Uterus (tissue), 4 donors: Measurements from ENCODE around the gene ACSM6. TPM values are rescaled to one million over a fixed set of nuclear protein-coding genes. Genes with fewer than 3 reads are reported as not detected.

ENCODE experiments used
- DNase-seq, 2 donors: peaks; one replicate each; pipeline ENCODE4 v3.0.0-alpha.2; 2019 to 2020
- H3K27ac ChIP-seq, 2 donors: fragments of 200-600 bp; sonication (generic); 1 replicate in 1 of 2; 2 replicates in 1 of 2; pipeline ENCODE4 v1.5.1; 2016 to 2018
- H3K27me3 ChIP-seq, 2 donors: fragments of 200-600 bp; sonication (generic); one replicate each; pipeline ENCODE4 v1.5.1; 2018 to 2019; ENCODE audit warnings: control low read depth in 1 of 2
- H3K36me3 ChIP-seq, 2 donors: fragments of 200-600 bp; sonication (generic); one replicate each; pipeline ENCODE4 v1.5.1; 2019; ENCODE audit warnings: control low read depth in 1 of 2
- H3K4me1 ChIP-seq, 2 donors: fragments of 200-600 bp; sonication (generic); one replicate each; pipeline ENCODE4 v1.5.1; 2018 to 2019; ENCODE audit warnings: control low read depth in 1 of 2
- H3K4me3 ChIP-seq, 2 donors: fragments of 200-600 bp; sonication (generic); 1 replicate in 1 of 2; 2 replicates in 1 of 2; pipeline ENCODE4 v1.5.1; 2018 to 2019; ENCODE audit warnings: mild to moderate bottlenecking in 1 of 2
- H3K9me3 ChIP-seq, 2 donors: fragments of 200-600 bp; sonication (generic); one replicate each; pipeline ENCODE4 v1.5.1; 2019; ENCODE audit warnings: control low read depth in 1 of 2
- POLR2A ChIP-seq, 2 donors: fragments of 450-650 bp; IDR thresholded peaks; one replicate each; pipeline ENCODE4 v1.6.1; 2016; ENCODE audit warnings: antibody characterized with exemption in 2 of 2, mild to moderate bottlenecking in 1 of 2, moderate library complexity in 1 of 2
- intact Hi-C: fragments of 100-400 bp; cut with DNase I; formaldehyde crosslinking; loops from one replicate; pipeline ENCODE4 v1.15.1; 2023; ENCODE audit warnings: low total_unique reads
- total RNA-seq, 4 donors: library from RNA; depleted of rRNA in 3 of 4; stranded (reverse); fragments of >200 nt in 3 of 4; gene quantifications; one replicate each; pipeline versions ENCODE4 v1.1.0 to v1.2.4, GENCODE V29; 2014 to 2023
- TF ChIP-seq, protein P1 (sequence below), 4 experiments: fragments of 200-600 bp in 2 of 4; fragments of 450-650 bp in 2 of 4; sonication (generic) in 2 of 4; IDR thresholded peaks; one replicate each; pipeline ENCODE4 v1.5.1; 2016 to 2019; ENCODE audit warnings: antibody characterized with exemption in 4 of 4, mild to moderate bottlenecking in 2 of 4, moderate library complexity in 1 of 4
- donor health status: DM: yes; HTN: yes; CAD: no.

The ACSM6 gene
- total RNA-seq, 4 donors from 2014 or later: not detected

GRCh38 chr10:95245425-95246055 lies 51.5 kb downstream of the ACSM6 start:
- H3K36me3 ChIP-seq: no peaks in the 10 kb centered on the region
- no peaks in the 10 kb centered on the region for H3K27me3 ChIP-seq
- TF ChIP-seq POLR2A (IDR thresholded peaks at IDR 0.05): no peak
- TF ChIP-seq, protein P1, sequence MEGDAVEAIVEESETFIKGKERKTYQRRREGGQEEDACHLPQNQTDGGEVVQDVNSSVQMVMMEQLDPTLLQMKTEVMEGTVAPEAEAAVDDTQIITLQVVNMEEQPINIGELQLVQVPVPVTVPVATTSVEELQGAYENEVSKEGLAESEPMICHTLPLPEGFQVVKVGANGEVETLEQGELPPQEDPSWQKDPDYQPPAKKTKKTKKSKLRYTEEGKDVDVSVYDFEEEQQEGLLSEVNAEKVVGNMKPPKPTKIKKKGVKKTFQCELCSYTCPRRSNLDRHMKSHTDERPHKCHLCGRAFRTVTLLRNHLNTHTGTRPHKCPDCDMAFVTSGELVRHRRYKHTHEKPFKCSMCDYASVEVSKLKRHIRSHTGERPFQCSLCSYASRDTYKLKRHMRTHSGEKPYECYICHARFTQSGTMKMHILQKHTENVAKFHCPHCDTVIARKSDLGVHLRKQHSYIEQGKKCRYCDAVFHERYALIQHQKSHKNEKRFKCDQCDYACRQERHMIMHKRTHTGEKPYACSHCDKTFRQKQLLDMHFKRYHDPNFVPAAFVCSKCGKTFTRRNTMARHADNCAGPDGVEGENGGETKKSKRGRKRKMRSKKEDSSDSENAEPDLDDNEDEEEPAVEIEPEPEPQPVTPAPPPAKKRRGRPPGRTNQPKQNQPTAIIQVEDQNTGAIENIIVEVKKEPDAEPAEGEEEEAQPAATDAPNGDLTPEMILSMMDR (IDR thresholded peaks at IDR 0.05): no peak
- no peak for DNase-seq
- no peak overlapping the region for H3K27ac ChIP-seq
- no peaks in the 10 kb centered on the region for H3K4me1 ChIP-seq
- H3K4me3 ChIP-seq: no peak overlapping the region
- H3K9me3 ChIP-seq: no peaks in the 10 kb centered on the region
- intact Hi-C loops: loop anchor here (5.0 kb wide), 1 partner anchor 117 kb away; no protein-coding TSS in a partner anchor

DNA sequence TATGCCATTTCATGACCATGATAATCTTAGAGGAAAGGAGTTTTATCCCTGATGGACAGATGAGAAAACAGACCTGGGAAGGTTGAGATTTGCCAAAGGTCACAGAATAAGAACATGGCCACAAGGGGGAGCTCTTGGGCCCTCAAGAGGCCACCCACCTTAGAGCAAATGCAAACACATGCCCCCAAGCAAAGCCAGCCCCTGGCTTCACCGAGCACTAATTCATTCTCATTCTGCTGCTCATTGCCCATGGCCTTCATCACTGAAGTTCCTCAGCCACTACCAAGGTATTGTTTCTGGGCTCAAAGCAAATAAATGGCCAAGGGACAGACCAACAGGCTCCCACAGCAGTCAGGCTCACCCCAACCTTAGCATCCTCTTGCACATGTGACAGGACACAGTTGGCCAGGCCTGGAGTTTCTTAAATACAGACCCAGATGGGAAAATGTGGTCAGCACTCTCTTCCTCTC lies 52.6 kb downstream of the ACSM6 start:
- peak; percentile 69 to 87 for DNase-seq
- H3K27ac ChIP-seq: peak overlapping the region; percentile 68 to 73
- H3K4me1 ChIP-seq: no peaks in the 10 kb centered on the region
- H3K9me3 ChIP-seq: no peaks in the 10 kb centered on the region
- no peaks in the 10 kb centered on the region for H3K36me3 ChIP-seq
- TF ChIP-seq, protein P1 (IDR thresholded peaks at IDR 0.05): peak; percentile 77 to 90 (median 84)
- no peak for TF ChIP-seq POLR2A (IDR thresholded peaks at IDR 0.05)
- intact Hi-C loops: loop anchor here (5.0 kb wide), 1 partner anchor 116 kb away; no protein-coding TSS in a partner anchor
- no peaks in the 10 kb centered on the region for H3K27me3 ChIP-seq
- no peak overlapping the region for H3K4me3 ChIP-seq

DNA sequence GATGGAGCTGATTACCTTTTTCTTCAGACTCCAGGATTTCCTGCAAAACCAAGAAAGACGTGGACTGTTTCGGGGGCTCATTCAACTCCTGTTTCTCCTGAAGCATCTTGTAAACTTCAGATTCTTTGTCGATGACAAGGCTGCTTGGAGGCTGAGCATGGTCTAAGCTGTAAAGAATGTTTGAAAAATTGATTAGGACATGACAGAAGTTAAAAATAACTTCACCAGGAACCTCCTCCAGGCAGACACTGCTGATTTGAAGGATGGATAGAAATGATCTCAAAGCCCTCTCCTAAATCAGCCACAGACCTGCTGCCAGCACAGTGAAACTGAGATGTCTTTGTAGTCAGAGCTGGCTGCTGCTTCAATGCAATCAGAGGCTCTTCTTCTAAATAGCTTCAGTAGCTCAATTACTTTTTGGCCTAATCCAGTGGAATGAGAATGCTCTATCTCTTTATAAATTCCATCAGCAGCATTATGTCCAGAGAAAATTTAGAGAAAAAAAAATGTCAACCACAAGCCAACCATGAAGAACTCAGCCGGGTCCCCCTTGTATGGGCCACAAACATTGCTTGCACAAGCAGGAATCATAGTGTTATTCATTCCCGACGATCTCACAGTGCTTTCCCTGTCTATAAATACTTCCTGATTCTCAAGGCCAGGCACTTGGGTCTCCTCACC lies 53.3 kb downstream of the ACSM6 start:
- Histone ChIP-seq H3K4me3 (no peak overlapping the region), H3K27ac (peak overlapping the region; percentile 68 to 73), H3K9me3 (no peaks in the 10 kb centered on the region), H3K4me1 (no peaks in the 10 kb centered on the region), H3K27me3 (no peaks in the 10 kb centered on the region), H3K36me3 (no peaks in the 10 kb centered on the region)
- intact Hi-C loops: loop anchor here (5.0 kb wide), 1 partner anchor 115 kb away; no protein-coding TSS in a partner anchor
- DNase-seq: no peak
- TF ChIP-seq, protein P1 (IDR thresholded peaks at IDR 0.05): no peak
- TF ChIP-seq POLR2A (IDR thresholded peaks at IDR 0.05): no peak

DNA sequence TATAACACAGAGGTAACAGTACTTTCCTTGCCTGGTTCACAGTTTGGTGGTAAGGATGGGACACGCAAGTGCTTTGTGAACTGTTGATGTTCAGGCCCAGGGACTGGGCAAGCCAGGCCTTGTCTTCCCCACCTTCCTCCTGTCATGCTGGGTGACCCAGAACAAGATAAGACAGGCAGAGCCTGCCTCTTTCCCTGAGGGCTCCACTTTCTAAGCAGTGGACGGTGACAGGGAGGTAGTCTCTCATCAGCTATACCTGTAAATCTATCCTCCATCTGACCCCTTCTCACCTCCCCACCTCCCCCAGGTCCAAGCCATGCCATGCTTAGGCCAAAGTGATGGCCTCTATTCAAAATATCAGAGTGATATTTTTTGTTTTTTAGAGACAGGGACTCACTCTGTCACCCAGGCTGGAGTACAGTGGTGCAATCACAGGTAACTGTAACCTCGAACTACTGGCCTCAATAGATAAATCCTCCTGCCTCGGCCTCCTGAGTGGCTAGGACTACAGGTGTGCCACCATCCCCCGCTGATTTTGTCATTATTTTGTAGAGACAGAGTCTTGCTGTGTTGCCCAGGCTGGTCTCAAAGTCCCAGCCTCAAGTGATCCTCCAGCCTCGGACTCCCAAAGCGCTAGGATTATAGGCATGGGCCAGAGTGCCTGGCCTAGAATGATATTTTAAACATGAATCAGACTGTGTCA lies 54.0 kb downstream of the ACSM6 start:
- Histone ChIP-seq H3K27me3 (no peaks in the 10 kb centered on the region), H3K4me1 (no peaks in the 10 kb centered on the region), H3K4me3 (no peak overlapping the region), H3K27ac (peak overlapping the region; percentile 68 to 73), H3K9me3 (no peaks in the 10 kb centered on the region), H3K36me3 (no peaks in the 10 kb centered on the region)
- TF ChIP-seq POLR2A (IDR thresholded peaks at IDR 0.05): no peak
- TF ChIP-seq, protein P1 (IDR thresholded peaks at IDR 0.05): no peak
- no peak for DNase-seq
- intact Hi-C loops: loop anchor here (5.0 kb wide), 1 partner anchor 114 kb away; no protein-coding TSS in a partner anchor
